A549 (cell line): ENCODE results near the gene AFF3. TPM values are rescaled to one million over a fixed set of nuclear protein-coding genes. Genes with fewer than 3 reads are reported as not detected.

ENCODE experiments used
- ATAC-seq, 2 experiments: fragments of 200-7000 bp in 1 of 2; fragments of >200 bp in 1 of 2; cut with Nextera tagmentation in 1 of 2; cut with Tn5 transposase in 1 of 2; 3 replicates each; pipeline versions ENCODE4 v1.8.0 to v1.9.1; 2018 to 2020; ENCODE audit warnings: mild to moderate bottlenecking in 1 of 2, moderate library complexity in 1 of 2
- CTCF ChIA-PET: fragments of 300-600 bp; sonication (Branson Sonifier 250); formaldehyde crosslinking; extraction: SDS; loops from one replicate; lab custom pipeline; 2021; ENCODE audit warnings: antibody characterized with exemption, inconsistent platforms; lab: Yijun Ruan, JAX
- POLR2A ChIA-PET: fragments of 350-600 bp; formaldehyde crosslinking; extraction: SDS; loops from one replicate; lab custom pipeline; 2021; ENCODE audit warnings: antibody characterized with exemption, inconsistent platforms; lab: Yijun Ruan, JAX
- DNase-seq, 2 experiments: peaks; one replicate each; pipeline versions ENCODE4 v3.0.0 to v3.0.0-alpha.2; 2011 to 2016; ENCODE audit warnings: low read depth in 1 of 2, low spot score in 1 of 2
- FAIRE-seq: peaks from 2 replicates; lab custom pipeline; 2011; peaks lifted over from hg19 to GRCh38; lab: Jason Lieb, UNC
- H3K27ac ChIP-seq, 2 experiments: fragments of >200 bp; sonication (Bioruptor Twin); formaldehyde crosslinking; 3 replicates each; pipeline ENCODE4 v1.5.1; 2016 to 2017
- H3K4me1 ChIP-seq: fragments of >200 bp; sonication (Bioruptor Twin); formaldehyde crosslinking; 3 replicates; pipeline ENCODE4 v1.6.1; 2016
- H3K4me2 ChIP-seq: fragments of >200 bp; sonication (Bioruptor Twin); formaldehyde crosslinking; 3 replicates; pipeline ENCODE4 v1.6.1; 2016
- H3K4me3 ChIP-seq: fragments of >200 bp; sonication (Bioruptor Twin); formaldehyde crosslinking; 3 replicates; pipeline ENCODE4 v1.5.1; 2016
- H3K9me3 ChIP-seq: fragments of >200 bp; sonication (Bioruptor Twin); formaldehyde crosslinking; 3 replicates; pipeline ENCODE4 v1.6.1; 2016
- CBX2 ChIP-seq: fragments of 200-600 bp; sonication (generic); IDR thresholded peaks from 2 replicates; pipeline ENCODE4 v1.6.1; 2016; ENCODE audit warnings: low read depth, mild to moderate bottlenecking, borderline replicate concordance
- CBX8 ChIP-seq: fragments of 200-600 bp; sonication (generic); IDR thresholded peaks from 2 replicates; pipeline ENCODE4 v1.6.1; 2016
- EHF ChIP-seq: fragments of 250-450 bp; sonication (Bioruptor Pico); IDR thresholded peaks from 2 replicates; pipeline ENCODE4 v1.5.0; 2020; ENCODE audit warnings: mild to moderate bottlenecking
- EHMT2 ChIP-seq: fragments of 200-600 bp; sonication (generic); IDR thresholded peaks from 2 replicates; pipeline ENCODE4 v1.6.1; 2016; ENCODE audit warnings: antibody characterized with exemption, low read depth, mild to moderate bottlenecking, moderate library complexity
- EP300 ChIP-seq, 2 experiments: fragments of >200 bp; sonication (Bioruptor Twin); formaldehyde crosslinking; IDR thresholded peaks; 2 replicates in 1 of 2; 3 replicates in 1 of 2; pipeline ENCODE4 v1.6.1; 2016 to 2017
- ESRRA ChIP-seq: fragments of 150-350 bp; IDR thresholded peaks from 2 replicates; pipeline ENCODE4 v1.6.1; 2014; ENCODE audit warnings: mild to moderate bottlenecking, low read length, borderline replicate concordance
- HDAC2 ChIP-seq: fragments of 200-600 bp; sonication (generic); IDR thresholded peaks from 2 replicates; pipeline ENCODE4 v1.6.1; 2016
- HOXA7 ChIP-seq: fragments of 250-450 bp; sonication (Bioruptor Pico); IDR thresholded peaks from 2 replicates; pipeline ENCODE4 v1.5.0; 2020; ENCODE audit warnings: mild to moderate bottlenecking, moderate library complexity
- JUNB ChIP-seq: fragments of >200 bp; sonication (Bioruptor Twin); formaldehyde crosslinking; IDR thresholded peaks from 2 replicates; pipeline ENCODE4 v1.6.1; 2016
- PHF8 ChIP-seq: fragments of 200-600 bp; sonication (generic); IDR thresholded peaks from 2 replicates; pipeline ENCODE4 v1.6.1; 2016; ENCODE audit warnings: low read depth, mild to moderate bottlenecking, antibody characterized with exemption, moderate library complexity, borderline replicate concordance
- POLR2AphosphoS2 ChIP-seq: conservative IDR thresholded peaks from 2 replicates; pipeline ENCODE4 v1.6.1; 2012; ENCODE audit warnings: low read length, improper control_type of control experiment, inconsistent platforms
- RAD21 ChIP-seq, 2 experiments: fragments of >200 bp in 1 of 2; sonication (Bioruptor Twin) in 1 of 2; formaldehyde crosslinking in 1 of 2; IDR thresholded peaks in 1 of 2; conservative IDR thresholded peaks in 1 of 2; 2 replicates in 1 of 2; 3 replicates in 1 of 2; pipeline ENCODE4 v1.6.1; 2012 to 2018; ENCODE audit warnings: inconsistent platforms in 1 of 2
- RARB ChIP-seq: fragments of 250-450 bp; sonication (Bioruptor Pico); IDR thresholded peaks from 2 replicates; pipeline ENCODE4 v1.8.0; 2021; ENCODE audit warnings: mild to moderate bottlenecking, moderate library complexity
- RCOR1 ChIP-seq: fragments of 150-350 bp; IDR thresholded peaks from 2 replicates; pipeline ENCODE4 v1.6.1; 2014; ENCODE audit warnings: antibody characterized with exemption, low read length, low read depth
- RNF2 ChIP-seq: fragments of 200-600 bp; sonication (generic); IDR thresholded peaks from 2 replicates; pipeline ENCODE4 v1.6.1; 2016; ENCODE audit warnings: low read depth, mild to moderate bottlenecking, antibody characterized with exemption, moderate library complexity, borderline replicate concordance
- SMC3 ChIP-seq: fragments of >200 bp; sonication (Bioruptor Twin); formaldehyde crosslinking; IDR thresholded peaks from 3 replicates; pipeline ENCODE4 v1.6.1; 2018; ENCODE audit warnings: inconsistent platforms
- ZFP36 ChIP-seq: fragments of 450-650 bp; IDR thresholded peaks from 2 replicates; pipeline ENCODE4 v1.6.1; 2014; ENCODE audit warnings: borderline replicate concordance; ENCODE audit not compliant: partially characterized antibody
- ZSCAN20 ChIP-seq: fragments of 250-450 bp; sonication (Bioruptor Pico); IDR thresholded peaks from 2 replicates; pipeline ENCODE4 v1.8.0; 2022; ENCODE audit warnings: mild to moderate bottlenecking, moderate library complexity
- WGBS: methylation state at CpG from one replicate; pipeline ENCODE4 v1.1.6; 2017; ENCODE audit errors: missing lambda C conversion rate; 5-methylcytosine and 5-hydroxymethylcytosine counted together
- polyA plus RNA-seq, 4 experiments: library from polyadenylated mRNA; depleted of rRNA in 3 of 4; stranded (reverse); fragments of >200 nt; fragmentation: RNase III in 1 of 4; extraction: RNeasy Plus Mini Kit Qiagen cat#74134 plus additional on column Dnase treatment in 1 of 4; gene quantifications; 2 replicates in 3 of 4; 3 replicates in 1 of 4; pipeline ENCODE4 v1.2.3, GENCODE V29; 2011 to 2017
- TF ChIP-seq, protein P1 (sequence below): fragments of 250-450 bp; sonication (Bioruptor Pico); IDR thresholded peaks from 2 replicates; pipeline ENCODE4 v1.5.0; 2021; ENCODE audit warnings: mild to moderate bottlenecking, moderate library complexity, borderline replicate concordance
- TF ChIP-seq, protein P2 (sequence below): fragments of >200 bp; sonication (Bioruptor Twin); formaldehyde crosslinking; IDR thresholded peaks from 2 replicates; pipeline ENCODE4 v1.6.1; 2016
- TF ChIP-seq, protein P3 (sequence below): fragments of 250-450 bp; sonication (Bioruptor Pico); IDR thresholded peaks from 2 replicates; pipeline ENCODE4 v1.5.0; 2020; ENCODE audit warnings: low read depth, mild to moderate bottlenecking, moderate library complexity
- TF ChIP-seq, protein P4 (sequence below): fragments of 450-650 bp; IDR thresholded peaks from 2 replicates; pipeline ENCODE4 v1.6.1; 2014; ENCODE audit warnings: antibody characterized with exemption

Gene AFF3
- polyA plus RNA-seq, 2 of the 4 experiments (the other 2 are of a cell fraction): not detected

DNA sequence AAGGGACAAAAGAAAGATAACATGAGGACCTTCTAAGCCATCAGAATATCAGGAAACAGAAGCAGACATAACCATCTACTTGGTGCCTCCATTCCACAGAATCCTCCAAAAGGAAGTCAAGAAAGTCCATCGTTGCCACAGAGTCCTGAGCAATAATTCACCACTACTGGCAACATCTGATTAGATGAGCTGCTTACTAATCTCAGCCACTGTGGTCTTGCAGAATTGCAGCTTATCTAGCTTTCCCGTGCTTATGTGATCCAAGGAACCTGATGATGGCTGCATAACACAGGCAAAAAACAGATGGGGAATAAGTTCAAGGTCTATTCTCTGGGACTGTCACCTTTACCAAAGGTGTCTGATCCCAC is 278.5 kb downstream of the AFF3 start:
- CTCF ChIA-PET: interaction anchor here (0.7 kb wide), 1 partner anchor 416 kb away, joined by 3 read pairs; no protein-coding TSS in a partner anchor
- FAIRE-seq: no peak
- H3K4me1 ChIP-seq: no peaks in the 10 kb centered on the region
- WGBS: 21% methylated on average over 2 of the region's 2 CpGs
- ATAC-seq: no peak
- H3K4me2 ChIP-seq: no peak overlapping the region
- no peak for DNase-seq
- POLR2A ChIA-PET: no interaction called here
- no peak overlapping the region for H3K27ac ChIP-seq
- H3K9me3 ChIP-seq: no peaks in the 10 kb centered on the region
- H3K4me3 ChIP-seq: no peak overlapping the region
- TF ChIP-seq POLR2AphosphoS2: no peak
- TF ChIP-seq RCOR1: no peak
- TF ChIP-seq SMC3: no peak

DNA sequence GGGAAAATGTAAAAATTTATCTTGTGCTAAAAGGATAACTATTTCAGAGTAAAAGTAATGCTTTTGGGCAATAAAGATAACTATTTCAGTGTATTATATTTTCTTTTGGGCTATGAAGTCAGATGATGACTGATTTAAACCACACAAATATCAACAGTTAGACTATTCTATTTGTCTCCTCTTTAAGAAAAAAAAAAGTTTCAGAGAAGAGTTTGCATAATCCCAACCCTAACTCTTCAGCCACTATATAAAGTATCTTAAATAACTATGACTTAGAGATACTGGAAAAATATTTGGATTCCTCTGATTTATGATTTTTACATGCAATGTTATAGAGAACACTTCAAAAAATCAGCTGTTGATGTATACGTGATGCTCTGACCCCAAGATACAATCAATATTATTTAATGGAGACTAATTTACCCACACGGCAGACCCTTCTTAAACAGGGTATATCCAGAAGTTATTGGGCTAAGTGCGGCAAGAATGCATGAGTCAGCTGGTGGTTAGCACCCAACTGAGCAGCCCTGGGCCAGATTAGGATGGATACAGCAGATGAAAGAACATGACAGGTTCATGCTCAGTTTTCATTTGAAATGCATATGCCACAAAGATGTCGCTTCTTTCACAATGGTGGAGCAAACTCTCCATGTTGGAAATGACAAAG is 279.0 kb downstream of the AFF3 start:
- ATAC-seq (no peak), FAIRE-seq (no peak), DNase-seq (no peak)
- ChIA-PET POLR2A (no interaction called here), CTCF (interaction anchor here (0.7 kb wide), 1 partner anchor 416 kb away, joined by 3 read pairs; no protein-coding TSS in a partner anchor)
- 31% methylated on average over 4 of the region's 4 CpGs for WGBS
- TF ChIP-seq, protein P1, sequence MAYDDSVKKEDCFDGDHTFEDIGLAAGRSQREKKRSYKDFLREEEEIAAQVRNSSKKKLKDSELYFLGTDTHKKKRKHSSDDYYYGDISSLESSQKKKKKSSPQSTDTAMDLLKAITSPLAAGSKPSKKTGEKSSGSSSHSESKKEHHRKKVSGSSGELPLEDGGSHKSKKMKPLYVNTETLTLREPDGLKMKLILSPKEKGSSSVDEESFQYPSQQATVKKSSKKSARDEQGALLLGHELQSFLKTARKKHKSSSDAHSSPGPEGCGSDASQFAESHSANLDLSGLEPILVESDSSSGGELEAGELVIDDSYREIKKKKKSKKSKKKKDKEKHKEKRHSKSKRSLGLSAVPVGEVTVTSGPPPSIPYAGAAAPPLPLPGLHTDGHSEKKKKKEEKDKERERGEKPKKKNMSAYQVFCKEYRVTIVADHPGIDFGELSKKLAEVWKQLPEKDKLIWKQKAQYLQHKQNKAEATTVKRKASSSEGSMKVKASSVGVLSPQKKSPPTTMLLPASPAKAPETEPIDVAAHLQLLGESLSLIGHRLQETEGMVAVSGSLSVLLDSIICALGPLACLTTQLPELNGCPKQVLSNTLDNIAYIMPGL (CRISPR knock-in tag): no peak
- no peak for TF ChIP-seq EHMT2
- TF ChIP-seq CBX2: no peak
- no peak for TF ChIP-seq HDAC2
- TF ChIP-seq JUNB: no peak
- TF ChIP-seq EP300 (IDR thresholded peaks at IDR 0.05): no peak
- no peak for TF ChIP-seq HOXA7
- TF ChIP-seq EHF (CRISPR knock-in tag): no peak
- TF ChIP-seq PHF8: no peak
- TF ChIP-seq ZFP36: no peak
- TF ChIP-seq CBX8: no peak
- TF ChIP-seq, protein P2, sequence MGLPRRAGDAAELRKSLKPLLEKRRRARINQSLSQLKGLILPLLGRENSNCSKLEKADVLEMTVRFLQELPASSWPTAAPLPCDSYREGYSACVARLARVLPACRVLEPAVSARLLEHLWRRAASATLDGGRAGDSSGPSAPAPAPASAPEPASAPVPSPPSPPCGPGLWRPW: no peak
- no peak for TF ChIP-seq ESRRA
- TF ChIP-seq ZSCAN20 (CRISPR knock-in tag): no peak
- no peak for TF ChIP-seq RARB
- no peak overlapping the region for H3K27ac ChIP-seq
- no peaks in the 10 kb centered on the region for H3K4me1 ChIP-seq
- H3K4me2 ChIP-seq: no peak overlapping the region
- no peaks in the 10 kb centered on the region for H3K9me3 ChIP-seq
- H3K4me3 ChIP-seq: no peak overlapping the region

DNA sequence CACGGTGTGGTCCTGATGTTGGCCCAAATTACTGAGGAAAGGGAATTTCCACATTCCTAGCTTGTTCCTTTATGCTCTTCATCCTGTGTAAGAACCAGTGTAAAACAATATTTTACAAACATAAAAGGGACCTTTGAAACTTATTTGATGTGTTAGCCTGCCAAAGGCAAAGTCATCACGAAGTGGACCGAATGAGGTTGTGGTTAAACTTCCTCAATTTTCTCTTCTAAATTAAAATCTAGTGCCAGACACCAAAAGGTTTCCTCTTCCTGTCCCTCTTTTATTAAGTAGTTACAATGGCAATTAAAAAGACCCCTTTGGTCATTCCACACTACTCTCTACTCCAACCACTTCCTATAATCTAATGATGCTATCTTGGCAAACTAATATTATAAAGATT is 279.8 kb downstream of the AFF3 start:
- no peak for DNase-seq
- no peak overlapping the region for H3K4me2 ChIP-seq
- no peaks in the 10 kb centered on the region for H3K4me1 ChIP-seq
- WGBS: 13% methylated on average over 3 of the region's 3 CpGs
- no peak overlapping the region for H3K4me3 ChIP-seq
- ChIA-PET POLR2A (no interaction called here), CTCF (no interaction called here)
- TF ChIP-seq RNF2 (no peak), HOXA7 (no peak), RAD21 (conservative IDR thresholded peaks at IDR 0.05 in 1 of 2, IDR thresholded peaks at IDR 0.05 in 1 of 2) (no peak)
- TF ChIP-seq, protein P3, sequence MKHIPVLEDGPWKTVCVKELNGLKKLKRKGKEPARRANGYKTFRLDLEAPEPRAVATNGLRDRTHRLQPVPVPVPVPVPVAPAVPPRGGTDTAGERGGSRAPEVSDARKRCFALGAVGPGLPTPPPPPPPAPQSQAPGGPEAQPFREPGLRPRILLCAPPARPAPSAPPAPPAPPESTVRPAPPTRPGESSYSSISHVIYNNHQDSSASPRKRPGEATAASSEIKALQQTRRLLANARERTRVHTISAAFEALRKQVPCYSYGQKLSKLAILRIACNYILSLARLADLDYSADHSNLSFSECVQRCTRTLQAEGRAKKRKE: no peak
- TF ChIP-seq, protein P4, sequence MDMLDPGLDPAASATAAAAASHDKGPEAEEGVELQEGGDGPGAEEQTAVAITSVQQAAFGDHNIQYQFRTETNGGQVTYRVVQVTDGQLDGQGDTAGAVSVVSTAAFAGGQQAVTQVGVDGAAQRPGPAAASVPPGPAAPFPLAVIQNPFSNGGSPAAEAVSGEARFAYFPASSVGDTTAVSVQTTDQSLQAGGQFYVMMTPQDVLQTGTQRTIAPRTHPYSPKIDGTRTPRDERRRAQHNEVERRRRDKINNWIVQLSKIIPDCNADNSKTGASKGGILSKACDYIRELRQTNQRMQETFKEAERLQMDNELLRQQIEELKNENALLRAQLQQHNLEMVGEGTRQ: no peak
- no peak for ATAC-seq
- H3K9me3 ChIP-seq: no peaks in the 10 kb centered on the region
- no peak overlapping the region for H3K27ac ChIP-seq
- no peak for FAIRE-seq
